ENCODE data around the gene CYP11A1. TPM values are rescaled to one million over a fixed set of nuclear protein-coding genes. Genes with fewer than 3 reads are reported as not detected.
A peak's percentile ranks its signal among the peaks of the same experiment; 100 is the strongest.
"Not testable (repeated sequence)": the region's sequence is repeated elsewhere in the genome, so short reads cannot be mapped to it uniquely, and the experiment has no call there.

Gene CYP11A1
- polyA plus RNA-seq, 1 donor: 1.0 TPM

GRCh38 chr15:74400915-74401757 is 33.7 kb upstream of the CYP11A1 start:
- no peak for DNase-seq (ENCODE audit: low read depth)

- DNase-seq (ENCODE audit: low read depth): no peak
Measured at GRCh38 chr15:74400313-74400860, 32.9 kb upstream of the CYP11A1 start.

GRCh38 chr15:74399511-74400312 is 32.3 kb upstream of the CYP11A1 start:
- no peak for DNase-seq (ENCODE audit: low read depth)

- no peak for DNase-seq (ENCODE audit: low read depth)
Measured at GRCh38 chr15:74399100-74399499, 31.7 kb upstream of the CYP11A1 start.

- DNase-seq (ENCODE audit: low read depth): no peak
Measured at GRCh38 chr15:74398183-74398582, 30.7 kb upstream of the CYP11A1 start.

- DNase-seq (ENCODE audit: low read depth): no peak
Measured at GRCh38 chr15:74397239-74398068, 30.0 kb upstream of the CYP11A1 start.

- no peak for DNase-seq (ENCODE audit: low read depth)
Measured at GRCh38 chr15:74396445-74397238, 29.2 kb upstream of the CYP11A1 start.

- DNase-seq (ENCODE audit: low read depth): no peak
Measured at GRCh38 chr15:74396146-74396438, 28.6 kb upstream of the CYP11A1 start.

GRCh38 chr15:74395319-74396145 is 28.1 kb upstream of the CYP11A1 start:
- DNase-seq (ENCODE audit: low read depth): no peak

- no peak for DNase-seq (ENCODE audit: low read depth)
Measured at GRCh38 chr15:74394090-74394846, 26.8 kb upstream of the CYP11A1 start.

GRCh38 chr15:74393423-74393822 is 26.0 kb upstream of the CYP11A1 start:
- DNase-seq (ENCODE audit: low read depth): no peak

- no peak for DNase-seq (ENCODE audit: low read depth)
Measured at GRCh38 chr15:74392902-74393301, 25.5 kb upstream of the CYP11A1 start.

- DNase-seq (ENCODE audit: low read depth): peak; percentile 39
Measured at GRCh38 chr15:74392451-74392830, 25.0 kb upstream of the CYP11A1 start.

GRCh38 chr15:74391582-74392450 is 24.4 kb upstream of the CYP11A1 start:
- no peak for DNase-seq (ENCODE audit: low read depth)

GRCh38 chr15:74390647-74391288 is 23.3 kb upstream of the CYP11A1 start:
- no peak for DNase-seq (ENCODE audit: low read depth)

GRCh38 chr15:74390049-74390646 is 22.7 kb upstream of the CYP11A1 start:
- not testable (repeated sequence) for DNase-seq (ENCODE audit: low read depth)

- DNase-seq (ENCODE audit: low read depth): no peak
Measured at GRCh38 chr15:74389241-74390048, 22.0 kb upstream of the CYP11A1 start.
